Stimulated activated CD4-positive, alpha-beta T cell treated with anti-CD3 and anti-CD28 coated beads, Interleukin-2, amount 100 ng/mL, for 24 hours (primary cell): ENCODE measurements around the gene CNOT11.

Experiments
- DNase-seq, 2 donors: peaks; one replicate each; pipeline ENCODE4 v3.0.0-alpha.2; 2020

Gene CNOT11

GRCh38 chr2:101282980-101283379, 30.3 kb downstream of the CNOT11 start:
- no peak for DNase-seq

GRCh38 chr2:101286684-101287083, 34.0 kb downstream of the CNOT11 start:
- no peak for DNase-seq

- DNase-seq, result no peak
Observed at GRCh38 chr2:101287303-101287702, 34.6 kb downstream of the CNOT11 start.

- DNase-seq, result no peak
Observed at GRCh38 chr2:101290711-101291110, 38.0 kb downstream of the CNOT11 start.

GRCh38 chr2:101291973-101292372, 39.3 kb downstream of the CNOT11 start:
- DNase-seq, result no peak

GRCh38 chr2:101293544-101293943, 40.9 kb downstream of the CNOT11 start:
- DNase-seq, result no peak

- DNase-seq, result no peak
Observed at GRCh38 chr2:101294861-101295260, 42.2 kb downstream of the CNOT11 start.

- no peak for DNase-seq
Observed at GRCh38 chr2:101295895-101296294, 43.2 kb downstream of the CNOT11 start.

GRCh38 chr2:101296371-101296770, 43.7 kb downstream of the CNOT11 start:
- no peak for DNase-seq

GRCh38 chr2:101297383-101297782, 44.7 kb downstream of the CNOT11 start:
- no peak for DNase-seq

GRCh38 chr2:101299604-101300003, 46.9 kb downstream of the CNOT11 start:
- no peak for DNase-seq

- no peak for DNase-seq
Observed at GRCh38 chr2:101300164-101300563, 47.5 kb downstream of the CNOT11 start.

GRCh38 chr2:101300836-101301235, 48.1 kb downstream of the CNOT11 start:
- DNase-seq, result no peak

- no peak for DNase-seq
Observed at GRCh38 chr2:101302016-101302415, 49.3 kb downstream of the CNOT11 start.

GRCh38 chr2:101303688-101304087, 51.0 kb downstream of the CNOT11 start:
- no peak for DNase-seq

- no peak for DNase-seq
Observed at GRCh38 chr2:101305035-101305434, 52.3 kb downstream of the CNOT11 start.

- DNase-seq, result no peak
Observed at GRCh38 chr2:101305492-101306078, 52.9 kb downstream of the CNOT11 start.

GRCh38 chr2:101306410-101306809, 53.7 kb downstream of the CNOT11 start:
- DNase-seq, result peak in 1 of 2 donors; percentile 41

- DNase-seq, result peak; percentile 30 to 46
Observed at GRCh38 chr2:101307503-101307902, 54.8 kb downstream of the CNOT11 start.

- DNase-seq, result peak; percentile 44 to 47
Observed at GRCh38 chr2:101307950-101308431, 55.3 kb downstream of the CNOT11 start.

GRCh38 chr2:101308432-101309210, 55.9 kb downstream of the CNOT11 start, which contains the start of gene RNF149:
Gene RNF149, minus strand, starts transcription at chr2:101308701. Its CDS starts 113 bp downstream, at chr2:101308588.
- DNase-seq, result peak; percentile 92 to 94

GRCh38 chr2:101310090-101310833, 57.6 kb downstream of the CNOT11 start:
- DNase-seq, result no peak
